ENCODE measurements around the gene GUCY1B1.

GRCh38 chr4:155777971-155778735 is 19.3 kb downstream of the GUCY1B1 start:
- TF ChIP-seq CTCF (IDR thresholded peaks at IDR 0.05) (no peak), POLR2A (IDR thresholded peaks at IDR 0.05) (no peak)

All from testis (tissue), 2 donors.